Spleen (tissue), 13 donors: Measurements from ENCODE around the gene FKRP. TPM values are rescaled to one million over a fixed set of nuclear protein-coding genes. Genes with fewer than 3 reads are reported as not detected.
A peak's percentile ranks its signal among the peaks of the same experiment; 100 is the strongest.

Experiments used
- DNase-seq: peaks from one replicate; pipeline ENCODE4 v3.0.0-alpha.2; 2020
- H3K27ac ChIP-seq, 8 donors: fragments of 200-600 bp; sonication (generic) in 7 of 8; 1 replicate in 4 of 8; 2 replicates in 4 of 8; pipeline versions ENCODE4 v1.5.0 to v1.8.0; 2016 to 2021; ENCODE audit warnings: inconsistent platforms in 4 of 8, mild to moderate bottlenecking in 4 of 8, moderate library complexity in 1 of 8
- H3K27me3 ChIP-seq, 7 donors: fragments of 200-600 bp; sonication (generic) in 6 of 7; replicated peaks in 1 of 7; 1 replicate in 4 of 7; 2 replicates in 3 of 7; pipeline versions ENCODE4 v1.5.0 to v1.8.0; 2016 to 2021; ENCODE audit warnings: inconsistent platforms in 3 of 7, mild to moderate bottlenecking in 1 of 7
- H3K36me3 ChIP-seq, 6 donors: fragments of 200-600 bp; sonication (generic) in 5 of 6; 1 replicate in 4 of 6; 2 replicates in 2 of 6; pipeline versions ENCODE4 v1.5.0 to v1.8.0; 2016 to 2021; ENCODE audit warnings: inconsistent platforms in 2 of 6
- H3K4me1 ChIP-seq, 6 donors: fragments of 200-600 bp; sonication (generic) in 5 of 6; 1 replicate in 3 of 6; 2 replicates in 3 of 6; pipeline versions ENCODE4 v1.5.0 to v1.8.0; 2016 to 2021; ENCODE audit warnings: inconsistent platforms in 3 of 6
- H3K4me3 ChIP-seq, 8 donors: fragments of 200-600 bp; sonication (generic) in 7 of 8; 1 replicate in 4 of 8; 2 replicates in 4 of 8; pipeline versions ENCODE4 v1.5.0 to v1.8.0; 2016 to 2021; ENCODE audit warnings: inconsistent platforms in 4 of 8, mild to moderate bottlenecking in 4 of 8, moderate library complexity in 2 of 8
- H3K9me3 ChIP-seq, 8 donors: fragments of 200-600 bp; sonication (generic) in 7 of 8; 1 replicate in 4 of 8; 2 replicates in 4 of 8; pipeline versions ENCODE4 v1.5.0 to v1.8.0; 2016 to 2021; ENCODE audit warnings: inconsistent platforms in 4 of 8
- CTCF ChIP-seq, 11 experiments: fragments of 200-600 bp in 7 of 11; fragments of 450-650 bp in 4 of 11; sonication (generic) in 4 of 11; IDR thresholded peaks in 8 of 11; conservative IDR thresholded peaks in 3 of 11; 1 replicate in 7 of 11; 2 replicates in 4 of 11; pipeline versions ENCODE4 v1.4.0 to v1.8.0; 2016 to 2021; ENCODE audit warnings: antibody characterized with exemption in 11 of 11, inconsistent platforms in 4 of 11, mild to moderate bottlenecking in 1 of 11
- POLR2A ChIP-seq, 3 donors: fragments of 450-650 bp; IDR thresholded peaks; one replicate each; pipeline ENCODE4 v1.5.1; 2017; ENCODE audit warnings: antibody characterized with exemption in 3 of 3, mild to moderate bottlenecking in 1 of 3
- POLR2AphosphoS5 ChIP-seq, 3 donors: sonication (generic); formaldehyde crosslinking; IDR thresholded peaks; one replicate each; pipeline ENCODE4 v1.5.1; 2017; ENCODE audit warnings: antibody characterized with exemption in 3 of 3
- WGBS, 5 donors: extraction: QIAGEN DNeasy Blood & Tissue Kit in 3 of 5; methylation state at CpG; one replicate each; pipeline versions ENCODE4 v1.1.5 to v1.1.7; 2013 to 2018; 5-methylcytosine and 5-hydroxymethylcytosine counted together
- intact Hi-C: fragments of 100-400 bp; cut with DNase I; formaldehyde crosslinking; loops from one replicate; pipeline ENCODE4 v1.15.0; 2023; ENCODE audit warnings: low total_unique reads
- long read RNA-seq, 2 donors: transcript quantifications; one replicate each; lab custom pipeline, GENCODE V29; 2026
- polyA plus RNA-seq, 3 donors: library from polyadenylated mRNA; stranded (reverse); fragments of 200-250 nt; gene quantifications; one replicate each; pipeline ENCODE4 v1.2.1, GENCODE V29; 2013
- total RNA-seq, 7 donors: library from RNA; depleted of rRNA in 3 of 7; stranded (reverse); fragments of >200 nt in 3 of 7; fragmentation: NEBNext Ultra II Directional in 4 of 7; extraction: Animal tissue kit (Norgen Biotek cat#: 25700) in 4 of 7; gene quantifications; one replicate each; pipeline versions ENCODE4 v1.1.0 to v1.2.1, GENCODE V29; 2016 to 2021
- donor health status: healthy with polysubstance abuse.
- donor health status: DM: no; HTN: no; CAD: no; lungs with moderate emphysema.
- donor health status: DM: no; HTN: no; CAD: no.
- donor health status: Bipolar disorder and iron deficiency.
- donor health status: healthy.
- donor health status: DM: no; HTN: no; CAD: no.
- donor health status: DM: yes; HTN: yes; CAD: no.

Gene FKRP
- 10 to 100 TPM; 15.4 to 24.8 (median 19.3) TPM for total RNA-seq
- 10 to 100 TPM in 1 of 3 donors, 1 to 10 TPM in 2; 5.3 to 13.0 (median 9.8) TPM for polyA plus RNA-seq
- long read RNA-seq, donor 1, partial matches to known transcripts, result 28 of 32 reads
- long read RNA-seq, donor 1, other reads (novel, unspliced or antisense), result 0 of 32 reads
- long read RNA-seq, donor 2, partial matches to known transcripts, result 0 of 3 reads
- long read RNA-seq, donor 2, other reads (novel, unspliced or antisense), result 0 of 3 reads

- Histone ChIP-seq H3K9me3 (no peaks in the 10 kb centered on the region), H3K27ac (peak within 1 kb of the TSS; percentile 82 to 97 (median 92)), H3K4me1 (peaks cover 40 to 87% (median 65%) of the 10 kb centered on the region in 6 donors), H3K36me3 (peaks cover 0 to 44% (median 2%) of the 10 kb centered on the region in 6 donors), H3K27me3 (no peaks in the 10 kb centered on the region), H3K4me3 (peak within 1 kb of the TSS; percentile 82 to 99 (median 90))
- peak; percentile 89 for DNase-seq
- TF ChIP-seq POLR2AphosphoS5 (IDR thresholded peaks at IDR 0.05) (peak in 1 of 3 donors; percentile 10), POLR2A (IDR thresholded peaks at IDR 0.05) (no peak)
- 1% methylated on average over 32 to 68 of the region's 68 CpGs for WGBS, 5 donors
- intact Hi-C loops, result no loop called here
Measured at GRCh38 chr19:46745521-46746280, at the start of gene FKRP. Gene FKRP, plus strand, starts transcription at chr19:46746057. Its CDS starts 9,394 bp downstream, at chr19:46755451.

- Histone ChIP-seq H3K9me3 (no peaks in the 10 kb centered on the region), H3K4me3 (peak overlapping the region in 1 of 8 donors; percentile 0), H3K27ac (peak overlapping the region in 5 of 8 donors; percentile 21 to 39 (median 26)), H3K27me3 (no peaks in the 10 kb centered on the region), H3K36me3 (peaks cover 4 to 100% (median 98%) of the 10 kb centered on the region in 6 donors), H3K4me1 (peaks cover 0 to 22% (median 14%) of the 10 kb centered on the region in 6 donors)
- no peak for TF ChIP-seq CTCF (IDR thresholded peaks at IDR 0.05 in 8 of 11, conservative IDR thresholded peaks at IDR 0.05 in 3 of 11)
- no peak for TF ChIP-seq POLR2A (IDR thresholded peaks at IDR 0.05)
- peak in 1 of 3 donors; percentile 1 for TF ChIP-seq POLR2AphosphoS5 (IDR thresholded peaks at IDR 0.05)
- 81 to 90% (median 87%) methylated on average over 9 of the region's 9 CpGs for WGBS, 5 donors
- intact Hi-C loops, result no loop called here
- no peak for DNase-seq
Measured at GRCh38 chr19:46696866-46697203, 49.0 kb upstream of the FKRP start.

GRCh38 chr19:46697204-46697960 lies 48.5 kb upstream of the FKRP start:
- peaks cover 0 to 22% (median 14%) of the 10 kb centered on the region in 6 donors for H3K4me1 ChIP-seq
- H3K4me3 ChIP-seq, result peak overlapping the region in 1 of 8 donors; percentile 14
- intact Hi-C loops, result no loop called here
- DNase-seq, result peak; percentile 91
- TF ChIP-seq POLR2AphosphoS5 (IDR thresholded peaks at IDR 0.05), result peak; percentile 70 to 82 (median 77)
- TF ChIP-seq CTCF (IDR thresholded peaks at IDR 0.05 in 8 of 11, conservative IDR thresholded peaks at IDR 0.05 in 3 of 11), result no peak
- no peaks in the 10 kb centered on the region for H3K27me3 ChIP-seq
- no peaks in the 10 kb centered on the region for H3K9me3 ChIP-seq
- H3K36me3 ChIP-seq, result peaks cover 0 to 100% (median 98%) of the 10 kb centered on the region in 6 donors
- WGBS, 5 donors, result 46 to 72% (median 64%) methylated on average over 33 to 39 of the region's 39 CpGs
- peak overlapping the region in 5 of 8 donors; percentile 25 to 39 (median 26) for H3K27ac ChIP-seq

GRCh38 chr19:46698395-46699321 lies 47.2 kb upstream of the FKRP start:
- Histone ChIP-seq H3K27me3 (no peaks in the 10 kb centered on the region), H3K4me1 (peaks cover 0 to 22% (median 14%) of the 10 kb centered on the region in 6 donors), H3K4me3 (no peak overlapping the region), H3K9me3 (no peaks in the 10 kb centered on the region), H3K27ac (peak overlapping the region in 2 of 8 donors; percentile 33 to 39), H3K36me3 (peaks cover 0 to 100% (median 98%) of the 10 kb centered on the region in 6 donors)
- intact Hi-C loops, result no loop called here
- TF ChIP-seq POLR2A (IDR thresholded peaks at IDR 0.05) (no peak), POLR2AphosphoS5 (IDR thresholded peaks at IDR 0.05) (peak in 1 of 3 donors; percentile 37)
- 89 to 97% (median 92%) methylated on average over 11 of the region's 11 CpGs for WGBS, 5 donors
- no peak for DNase-seq
